Right cardiac atrium (tissue), 5 donors: Measurements from ENCODE around the gene ACTG1. TPM values are rescaled to one million over a fixed set of nuclear protein-coding genes. Genes with fewer than 3 reads are reported as not detected.

Experiments
- ATAC-seq, 2 donors: fragments of 200-7000 bp; cut with Tn5 transposase; one replicate each; pipeline versions ENCODE4 v1.8.0 to v1.9.1; 2020; ENCODE audit warnings: moderate library complexity in 2 of 2, mild to moderate bottlenecking in 1 of 2
- DNase-seq, 3 donors: peaks; one replicate each; pipeline ENCODE4 v3.0.0-alpha.2; 2020
- H3K27ac ChIP-seq: one replicate; pipeline ENCODE4 v1.5.1; 2013; ENCODE audit warnings: mild to moderate bottlenecking, low read length, control low read depth, moderate library complexity
- H3K27me3 ChIP-seq: one replicate; pipeline ENCODE4 v1.6.1; 2013; ENCODE audit not compliant: control insufficient read depth, insufficient read depth
- H3K4me1 ChIP-seq: one replicate; pipeline ENCODE4 v1.6.1; 2013; ENCODE audit warnings: low read length; ENCODE audit not compliant: control insufficient read depth, insufficient read depth
- H3K4me3 ChIP-seq: one replicate; pipeline ENCODE4 v1.5.1; 2013; ENCODE audit warnings: low read length, control low read depth
- H3K9me3 ChIP-seq: one replicate; pipeline ENCODE4 v1.6.1; 2013; ENCODE audit warnings: low read length; ENCODE audit not compliant: control insufficient read depth
- WGBS: extraction: QIAGEN DNeasy Blood & Tissue Kit; methylation state at CpG from one replicate; pipeline ENCODE4 v1.1.7; 2013; 5-methylcytosine and 5-hydroxymethylcytosine counted together
- intact Hi-C, 4 donors: fragments of 100-400 bp; cut with DNase I; formaldehyde crosslinking; loops; one replicate each; pipeline versions ENCODE4 v1.11.0 to v1.14.0; 2022 to 2023
- polyA plus RNA-seq: library from polyadenylated mRNA; stranded (reverse); fragments of 200-250 nt; gene quantifications from one replicate; pipeline ENCODE4 v1.2.3, GENCODE V29; 2013
- total RNA-seq, 4 donors: library from RNA; stranded (reverse); fragmentation: NEBNext Ultra II Directional; extraction: Animal tissue kit (Norgen Biotek cat#: 25700); gene quantifications; one replicate each; pipeline ENCODE4 v1.2.1, GENCODE V29; 2021
- donor health status: healthy with polysubstance abuse.
- donor health status: DM: no; HTN: yes; CAD: no.
- donor health status: DM: no; HTN: no; CAD: no.
- donor health status: DM: no; HTN: yes; CAD: no; lungs with severe emphysema.
- donor health status: DM: yes; HTN: yes; CAD: no.

The ACTG1 gene
- total and polyA plus RNA-seq, 5 donors, result 347 to 772 (median 492) TPM

DNA sequence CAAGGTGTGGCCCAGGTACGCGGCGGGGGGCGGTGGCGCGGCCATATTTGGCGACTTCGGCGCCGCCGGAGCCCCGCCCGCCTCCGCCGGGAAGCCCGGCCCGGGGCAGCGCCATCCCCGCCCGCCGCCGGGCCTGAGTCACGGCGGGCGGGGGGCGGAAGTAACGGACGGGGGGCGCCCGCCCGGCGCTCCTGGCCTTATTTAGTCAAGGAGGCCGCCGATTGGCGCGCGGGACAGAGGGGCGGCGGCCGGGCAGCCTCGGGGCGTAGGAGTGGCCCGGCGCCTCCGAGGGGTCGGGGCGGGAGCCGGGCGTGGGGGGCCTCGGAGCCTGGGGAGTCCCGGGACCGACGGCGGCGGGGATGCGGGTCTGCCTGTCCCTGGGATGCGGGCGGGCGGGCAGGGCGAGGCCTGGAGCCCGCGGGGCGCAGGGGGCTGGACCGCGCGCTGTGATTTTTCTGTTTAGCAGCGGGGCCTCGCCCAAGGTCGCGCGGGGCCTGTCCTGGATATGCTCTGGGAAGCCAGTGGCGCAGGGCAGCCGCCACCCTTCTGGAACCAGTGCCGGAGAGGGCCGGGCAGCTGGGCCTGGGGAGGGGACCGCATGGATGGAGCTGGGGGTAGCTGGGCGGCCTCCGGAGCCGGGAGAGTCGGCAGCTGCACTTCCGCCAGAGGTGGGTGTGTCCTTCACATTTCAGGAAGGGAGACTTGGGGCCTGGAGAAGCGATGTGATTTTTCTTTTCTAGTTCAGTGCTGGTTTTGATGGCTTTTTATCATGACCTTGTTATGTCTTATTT, 2.3 kb upstream of the ACTG1 start:
- H3K4me3 ChIP-seq, result peak overlapping the region; percentile 74
- peaks cover 5% of the 10 kb centered on the region for H3K4me1 ChIP-seq
- WGBS, result under 1% methylated on average over 82 of the region's 82 CpGs
- H3K9me3 ChIP-seq, result no peaks in the 10 kb centered on the region
- ATAC-seq (peak; percentile 52 to 55), DNase-seq (peak; percentile 87 to 95 (median 92))
- no peaks in the 10 kb centered on the region for H3K27me3 ChIP-seq
- intact Hi-C loops, result loop anchor here in 1 of 4 donors (5.0 kb wide), 1 partner anchor 37 kb away; the partner anchor contains the start of gene FAAP100
- H3K27ac ChIP-seq, result peak overlapping the region; percentile 99

DNA sequence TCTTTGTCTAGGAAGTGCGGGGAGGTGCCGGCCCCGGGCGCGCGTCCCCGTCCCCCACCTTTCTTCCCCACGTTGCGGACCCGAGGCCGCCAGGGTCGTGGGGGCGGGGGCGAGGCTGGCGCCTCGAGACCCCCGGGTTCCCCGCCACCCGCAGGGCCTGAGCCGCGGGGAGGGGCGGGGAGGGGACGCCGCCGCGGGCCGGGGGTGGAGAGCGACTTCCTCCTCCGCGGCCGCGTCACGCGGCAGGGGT, 1.8 kb upstream of the ACTG1 start:
- no peaks in the 10 kb centered on the region for H3K9me3 ChIP-seq
- ATAC-seq (no peak), DNase-seq (no peak)
- under 1% methylated on average over 34 of the region's 34 CpGs for WGBS
- H3K4me1 ChIP-seq, result peaks cover 5% of the 10 kb centered on the region
- peak overlapping the region; percentile 74 for H3K4me3 ChIP-seq
- intact Hi-C loops, result no loop called here
- peak overlapping the region; percentile 99 for H3K27ac ChIP-seq
- H3K27me3 ChIP-seq, result no peaks in the 10 kb centered on the region

DNA sequence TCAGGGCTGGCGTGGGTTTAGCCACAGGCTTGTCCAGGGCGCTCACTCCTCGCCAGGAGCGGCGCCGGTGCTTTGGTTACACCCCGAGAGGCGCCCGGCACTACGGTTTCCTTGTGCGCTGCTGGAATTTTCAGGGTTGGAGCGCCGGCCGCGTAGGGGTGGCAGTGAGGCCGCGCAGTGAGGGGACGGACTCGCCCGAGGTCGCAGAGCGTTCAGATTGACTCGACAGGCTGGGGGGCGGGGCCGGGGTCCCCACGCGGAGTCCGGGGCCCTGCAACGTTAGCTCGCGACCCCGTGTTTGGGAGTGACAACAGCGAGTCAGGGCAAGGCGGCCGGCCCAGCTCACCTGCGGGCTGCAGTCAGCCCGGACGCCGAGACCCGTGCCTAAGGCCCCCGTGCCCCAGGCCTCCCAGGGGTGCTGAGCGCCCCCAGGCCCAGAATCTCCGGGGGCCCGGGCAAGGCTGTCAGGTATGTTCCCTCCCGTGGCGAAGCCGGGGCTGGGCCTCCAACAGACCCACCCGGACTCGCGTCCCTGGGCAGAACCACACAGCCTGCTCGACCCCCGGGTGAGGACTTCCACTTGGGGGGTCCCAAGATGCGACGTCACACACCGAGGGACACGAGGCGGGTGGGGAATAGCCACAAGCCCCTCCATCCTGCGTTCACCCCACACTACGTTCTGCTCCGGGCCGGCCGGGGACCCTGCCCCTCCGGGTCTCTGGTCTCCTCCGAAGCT, 1.3 kb upstream of the ACTG1 start:
- under 1% methylated on average over 64 of the region's 64 CpGs for WGBS
- DNase-seq (peak; percentile 70 to 89 (median 88)), ATAC-seq (peak; percentile 18 to 39)
- peak overlapping the region; percentile 74 for H3K4me3 ChIP-seq
- peaks cover 5% of the 10 kb centered on the region for H3K4me1 ChIP-seq
- intact Hi-C loops, result no loop called here
- no peaks in the 10 kb centered on the region for H3K27me3 ChIP-seq
- H3K27ac ChIP-seq, result peak overlapping the region; percentile 99
- H3K9me3 ChIP-seq, result no peaks in the 10 kb centered on the region

DNA sequence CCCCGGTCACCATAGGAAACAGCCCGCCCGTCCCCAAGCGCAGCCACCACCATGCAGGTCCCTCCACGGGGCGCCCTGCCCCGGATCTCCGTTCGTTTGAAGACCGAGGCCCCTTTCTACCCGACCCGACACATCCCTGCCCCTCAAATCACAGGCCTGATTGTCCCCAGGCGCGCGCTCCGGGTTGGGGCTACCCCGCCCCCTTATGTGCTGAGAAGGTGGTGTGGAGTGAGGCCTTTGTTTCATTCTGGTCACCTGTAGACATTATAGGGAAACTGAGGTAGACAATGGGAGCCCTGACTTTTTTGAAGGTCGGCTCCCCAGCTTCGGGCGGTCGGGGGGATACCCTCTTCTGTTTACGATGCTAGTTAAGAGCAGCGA, 763 bp upstream of the ACTG1 start:
- Histone ChIP-seq H3K9me3 (no peaks in the 10 kb centered on the region), H3K27me3 (no peaks in the 10 kb centered on the region), H3K4me1 (peaks cover 2% of the 10 kb centered on the region), H3K4me3 (peak overlapping the region; percentile 74), H3K27ac (peak overlapping the region; percentile 99)
- DNase-seq (peak; percentile 69 to 88 (median 86)), ATAC-seq (peak; percentile 10)
- WGBS, result under 1% methylated on average over 23 of the region's 23 CpGs
- intact Hi-C loops, result no loop called here

DNA sequence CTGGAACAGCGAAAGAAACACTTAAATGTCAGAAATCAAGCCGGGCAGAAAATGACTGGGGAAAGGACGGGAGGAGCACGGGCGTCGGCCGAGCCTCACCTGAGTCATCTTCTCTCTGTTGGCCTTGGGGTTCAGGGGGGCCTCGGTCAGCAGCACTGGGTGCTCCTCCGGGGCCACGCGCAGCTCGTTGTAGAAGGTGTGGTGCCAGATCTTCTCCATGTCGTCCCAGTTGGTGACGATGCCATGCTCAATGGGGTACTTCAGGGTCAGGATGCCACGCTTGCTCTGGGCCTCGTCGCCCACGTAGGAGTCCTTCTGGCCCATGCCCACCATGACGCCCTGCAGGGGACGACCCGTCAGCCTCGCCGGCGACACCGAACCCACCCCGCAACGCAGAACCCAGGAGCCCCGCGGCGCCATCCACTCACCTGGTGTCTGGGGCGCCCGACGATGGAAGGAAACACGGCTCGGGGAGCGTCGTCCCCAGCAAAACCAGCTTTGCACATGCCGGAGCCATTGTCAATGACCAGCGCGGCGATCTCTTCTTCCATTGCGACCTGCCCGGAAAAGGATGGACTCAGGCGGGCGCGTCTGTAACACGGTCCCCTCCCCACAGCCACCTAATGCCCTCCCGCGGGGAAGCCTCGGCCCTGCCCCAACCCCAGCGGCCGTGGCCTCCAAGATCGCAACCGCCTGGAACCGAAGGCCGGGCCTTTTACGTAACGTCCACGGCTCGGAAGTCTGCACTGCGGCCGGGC, 616 bp downstream of the ACTG1 start:
- H3K4me1 ChIP-seq, result no peaks in the 10 kb centered on the region
- under 1% methylated on average over 62 of the region's 62 CpGs for WGBS

DNA sequence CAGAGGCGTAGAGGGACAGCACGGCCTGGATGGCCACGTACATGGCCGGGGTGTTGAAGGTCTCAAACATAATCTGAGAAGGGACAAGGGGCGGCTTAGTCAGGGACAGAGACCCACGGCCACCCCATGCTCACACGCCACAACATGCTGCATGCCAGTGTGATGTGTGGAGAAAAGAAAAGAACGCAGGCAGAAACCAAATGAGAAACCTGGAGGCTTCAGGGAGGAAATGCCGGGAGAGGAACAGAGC, 1.1 kb downstream of the ACTG1 start:
- intact Hi-C loops, result no loop called here
- ATAC-seq (no peak), DNase-seq (no peak)
- Histone ChIP-seq H3K27ac (peak overlapping the region; percentile 80), H3K4me3 (peak overlapping the region; percentile 74), H3K27me3 (no peaks in the 10 kb centered on the region), H3K9me3 (no peaks in the 10 kb centered on the region), H3K4me1 (no peaks in the 10 kb centered on the region)
- WGBS, result under 1% methylated on average over 9 of the region's 9 CpGs

More for the DNA sequence above, 616 bp downstream of the ACTG1 start:
- ATAC-seq, result peak in 1 of 2 donors; percentile 0
- intact Hi-C loops, result no loop called here
- peak overlapping the region; percentile 80 for H3K27ac ChIP-seq
- peak in 2 of 3 donors; percentile 74 to 78 for DNase-seq
- H3K27me3 ChIP-seq, result no peaks in the 10 kb centered on the region
- H3K9me3 ChIP-seq, result no peaks in the 10 kb centered on the region
- peak overlapping the region; percentile 74 for H3K4me3 ChIP-seq

DNA sequence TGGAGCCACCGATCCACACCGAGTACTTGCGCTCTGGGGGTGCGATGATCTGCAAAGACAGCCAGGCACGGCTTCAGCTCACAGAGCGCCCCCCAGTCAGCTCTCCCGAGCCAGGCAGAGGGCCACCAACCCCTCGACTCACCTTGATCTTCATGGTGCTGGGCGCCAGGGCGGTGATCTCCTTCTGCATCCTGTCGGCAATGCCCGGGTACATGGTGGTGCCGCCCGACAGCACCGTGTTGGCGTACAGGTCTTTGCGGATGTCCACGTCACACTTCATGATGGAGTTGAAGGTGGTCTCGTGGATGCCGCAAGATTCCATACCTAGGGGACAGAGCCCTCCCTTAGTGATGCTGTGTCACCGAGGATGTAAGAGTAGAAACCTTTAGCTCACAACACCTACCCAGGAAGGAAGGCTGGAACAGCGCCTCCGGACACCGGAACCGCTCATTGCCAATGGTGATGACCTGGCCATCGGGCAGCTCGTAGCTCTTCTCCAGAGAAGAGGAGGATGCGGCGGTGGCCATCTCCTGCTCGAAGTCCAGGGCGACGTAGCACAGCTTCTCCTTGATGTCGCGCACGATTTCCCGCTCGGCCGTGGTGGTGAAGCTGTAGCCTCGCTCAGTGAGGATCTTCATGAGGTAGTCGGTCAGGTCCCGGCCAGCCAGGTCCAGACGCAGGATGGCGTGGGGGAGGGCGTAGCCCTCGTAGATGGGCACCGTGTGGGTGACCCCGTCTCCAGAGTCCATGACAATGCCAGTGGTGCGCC, 1.6 kb downstream of the ACTG1 start:
- DNase-seq (peak in 2 of 3 donors; percentile 76 to 77), ATAC-seq (no peak)
- no peaks in the 10 kb centered on the region for H3K27me3 ChIP-seq
- H3K4me1 ChIP-seq, result no peaks in the 10 kb centered on the region
- WGBS, result 1% methylated on average over 48 of the region's 48 CpGs
- peak overlapping the region; percentile 74 for H3K4me3 ChIP-seq
- H3K27ac ChIP-seq, result peak overlapping the region; percentile 80
- intact Hi-C loops, result no loop called here
- no peaks in the 10 kb centered on the region for H3K9me3 ChIP-seq

DNA sequence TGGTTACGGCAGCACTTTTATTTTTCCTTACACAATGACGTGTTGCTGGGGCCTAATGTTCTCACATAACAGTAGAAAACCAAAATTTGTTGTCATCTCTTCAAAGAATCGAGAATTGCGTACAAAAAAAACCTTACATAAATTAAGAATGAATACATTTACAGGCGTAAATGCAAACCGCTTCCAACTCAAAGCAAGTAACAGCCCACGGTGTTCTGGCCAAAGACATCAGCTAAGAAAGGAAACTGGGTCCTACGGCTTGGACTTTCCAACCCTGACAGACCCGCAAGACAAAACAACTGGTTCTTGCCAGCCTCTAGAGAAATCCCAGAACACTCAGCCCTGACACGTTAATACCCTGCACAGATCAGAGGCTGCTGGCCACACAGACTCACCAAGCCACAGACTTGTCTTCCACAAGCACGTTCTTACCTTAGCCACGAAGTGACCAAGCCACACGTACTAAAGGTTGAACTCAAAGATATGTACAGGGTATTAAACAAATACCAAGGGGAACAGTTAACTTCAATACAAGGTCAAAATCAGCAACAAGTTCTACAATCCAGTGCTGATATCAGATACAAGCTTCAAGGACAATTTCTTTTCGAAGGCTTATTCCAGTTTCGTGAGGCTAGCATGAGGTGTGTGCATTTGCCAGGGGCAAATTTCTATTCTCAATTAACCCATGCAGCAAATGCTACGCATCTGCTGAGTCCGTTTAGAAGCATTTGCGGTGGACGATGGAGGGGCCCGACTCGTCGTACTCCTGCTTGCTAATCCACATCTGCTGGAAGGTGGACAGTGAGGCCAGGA, 2.4 kb downstream of the ACTG1 start:
- intact Hi-C loops, result no loop called here
- no peak for ATAC-seq
- H3K27ac ChIP-seq, result peak overlapping the region; percentile 24

DNA sequence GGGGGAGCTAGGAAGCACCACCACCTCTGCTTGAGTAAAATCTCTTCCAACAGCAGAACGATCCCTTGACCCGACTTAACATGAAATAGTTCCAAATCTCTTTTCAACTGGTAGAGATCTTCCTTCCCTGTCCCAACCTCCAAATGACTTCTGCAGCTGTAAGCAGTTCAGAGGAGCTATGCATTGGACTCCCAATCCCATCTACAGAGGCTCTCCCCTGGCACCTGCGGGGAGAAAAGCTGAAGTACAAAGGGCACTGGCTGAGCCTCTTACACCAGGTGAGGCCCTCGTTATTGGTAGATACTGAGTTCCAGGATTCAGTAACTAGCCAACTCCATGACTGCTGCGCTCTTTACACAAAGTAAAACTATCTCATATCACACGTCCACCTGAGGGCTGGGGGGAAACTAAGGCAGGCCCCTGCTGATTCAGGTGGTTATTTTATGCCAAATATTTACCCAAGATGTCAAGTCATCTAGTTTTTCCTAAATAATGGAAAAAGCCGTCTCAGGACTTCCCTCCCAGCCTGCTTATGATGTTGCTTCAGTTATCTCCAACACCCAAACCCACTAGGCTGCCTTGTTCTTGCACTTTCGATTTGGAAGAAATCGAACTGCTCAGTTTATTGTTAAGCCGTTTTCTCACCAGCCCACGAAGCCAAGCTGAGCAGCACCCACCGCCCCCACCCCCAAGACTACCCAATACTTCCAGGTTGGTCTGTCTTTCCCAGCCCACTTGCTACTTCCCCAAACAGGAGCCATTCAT, 3.2 kb downstream of the ACTG1 start:
- Histone ChIP-seq H3K27ac (peak overlapping the region; percentile 63), H3K9me3 (no peaks in the 10 kb centered on the region), H3K4me1 (no peaks in the 10 kb centered on the region), H3K27me3 (no peaks in the 10 kb centered on the region), H3K4me3 (peak overlapping the region; percentile 74)
- ATAC-seq (no peak), DNase-seq (peak in 2 of 3 donors; percentile 28 to 35)
- intact Hi-C loops, result no loop called here
- WGBS, result 13% methylated on average over 12 of the region's 12 CpGs

More for the DNA sequence above, 2.4 kb downstream of the ACTG1 start:
- WGBS, result 3% methylated on average over 22 of the region's 22 CpGs
- Histone ChIP-seq H3K4me3 (peak overlapping the region; percentile 74), H3K4me1 (no peaks in the 10 kb centered on the region), H3K9me3 (no peaks in the 10 kb centered on the region), H3K27me3 (no peaks in the 10 kb centered on the region)
- DNase-seq, result peak in 2 of 3 donors; percentile 7 to 30
